OCI-LY7 (cell line): ENCODE measurements around the gene NPEPL1.

ENCODE experiments used
- CTCF ChIP-seq: fragments of 200-600 bp; sonication (generic); conservative IDR thresholded peaks from 2 replicates; pipeline ENCODE4 v1.5.1; 2014; ENCODE audit warnings: mild to moderate bottlenecking, antibody characterized with exemption, low read length, moderate library complexity, mixed read lengths
- EZH2phosphoT487 ChIP-seq: fragments of 200-600 bp; sonication (generic); IDR thresholded peaks from 2 replicates; pipeline ENCODE4 v1.6.1; 2018; ENCODE audit warnings: low read depth, borderline replicate concordance, mild to moderate bottlenecking, mixed run types, antibody characterized with exemption, low read length, moderate library complexity, mixed read lengths

- no peak for TF ChIP-seq CTCF
- TF ChIP-seq EZH2phosphoT487 = no peak
These were observed 28.3 kb upstream of the NPEPL1 start for GRCh38 chr20:58664331-58664730.
